GM19328 (cell line): Measurements from ENCODE around the gene CEP19.

Source experiments
- ATAC-seq: cut with Tn5 transposase; IDR thresholded peaks from one replicate; pipeline ENCODE4 v1.9.1; 2021; ENCODE audit warnings: mild to moderate bottlenecking, moderate library complexity; ENCODE audit not compliant: unreplicated experiment

CEP19 gene

GRCh38 chr3:196667056-196667825 is 44.8 kb downstream of the CEP19 start:
- no peak for ATAC-seq

GRCh38 chr3:196666001-196666867 is 45.8 kb downstream of the CEP19 start:
- ATAC-seq = no peak

- ATAC-seq = no peak
Measured at GRCh38 chr3:196662711-196663571, 49.1 kb downstream of the CEP19 start.

- ATAC-seq = no peak
Measured at GRCh38 chr3:196662033-196662432, 50.0 kb downstream of the CEP19 start.

- ATAC-seq = no peak
Measured at GRCh38 chr3:196661400-196661799, 50.6 kb downstream of the CEP19 start.

- no peak for ATAC-seq
Measured at GRCh38 chr3:196660381-196661166, 51.5 kb downstream of the CEP19 start.

- ATAC-seq = no peak
Measured at GRCh38 chr3:196659901-196660351, 52.1 kb downstream of the CEP19 start.
